PFSK-1 (cell line): ENCODE measurements around the gene PAOX.
"Not testable (repeated sequence)": the region's sequence is repeated elsewhere in the genome, so short reads cannot be mapped to it uniquely, and the experiment has no call there.

Experiments
- FOXP2 ChIP-seq: optimal IDR thresholded peaks from 2 replicates; pipeline ENCODE3; 2011; ENCODE audit warnings: borderline replicate concordance, control low read depth, inconsistent platforms; ENCODE audit not compliant: insufficient read depth; ENCODE audit errors: extremely low read length, extremely low read depth
- POLR2AphosphoS5 ChIP-seq: IDR thresholded peaks from 2 replicates; pipeline ENCODE4 v1.6.1; 2012; ENCODE audit warnings: low read depth, mild to moderate bottlenecking, control low read depth, low read length, moderate library complexity
- SIN3A ChIP-seq: IDR thresholded peaks from 2 replicates; pipeline ENCODE4 v1.6.1; 2012; ENCODE audit warnings: mild to moderate bottlenecking, low read length, moderate library complexity, borderline replicate concordance; ENCODE audit not compliant: insufficient read depth
- TAF1 ChIP-seq: IDR thresholded peaks from 2 replicates; pipeline ENCODE4 v1.6.1; 2012; ENCODE audit warnings: low read length, control low read depth, borderline replicate concordance; ENCODE audit not compliant: insufficient read depth
- TF ChIP-seq, protein P1 (sequence below), 2 experiments: IDR thresholded peaks; 2 replicates each; pipeline versions ENCODE4 v1.6.1 to v1.8.0; 2011 to 2012; ENCODE audit warnings: low read depth in 2 of 2, low read length in 2 of 2, control low read depth in 1 of 2, inconsistent platforms in 1 of 2, mild to moderate bottlenecking in 1 of 2, moderate library complexity in 1 of 2; ENCODE audit not compliant: insufficient read depth in 1 of 2

The PAOX gene

GRCh38 chr10:133424601-133425000 lies 45.5 kb downstream of the PAOX start, which contains the start of gene SPRN:
TSS of gene SPRN (minus strand) at chr10:133424625. CDS start at chr10:133423681, 944 bp downstream.
- TF ChIP-seq TAF1, POLR2AphosphoS5, FOXP2: not testable (repeated sequence)

DNA sequence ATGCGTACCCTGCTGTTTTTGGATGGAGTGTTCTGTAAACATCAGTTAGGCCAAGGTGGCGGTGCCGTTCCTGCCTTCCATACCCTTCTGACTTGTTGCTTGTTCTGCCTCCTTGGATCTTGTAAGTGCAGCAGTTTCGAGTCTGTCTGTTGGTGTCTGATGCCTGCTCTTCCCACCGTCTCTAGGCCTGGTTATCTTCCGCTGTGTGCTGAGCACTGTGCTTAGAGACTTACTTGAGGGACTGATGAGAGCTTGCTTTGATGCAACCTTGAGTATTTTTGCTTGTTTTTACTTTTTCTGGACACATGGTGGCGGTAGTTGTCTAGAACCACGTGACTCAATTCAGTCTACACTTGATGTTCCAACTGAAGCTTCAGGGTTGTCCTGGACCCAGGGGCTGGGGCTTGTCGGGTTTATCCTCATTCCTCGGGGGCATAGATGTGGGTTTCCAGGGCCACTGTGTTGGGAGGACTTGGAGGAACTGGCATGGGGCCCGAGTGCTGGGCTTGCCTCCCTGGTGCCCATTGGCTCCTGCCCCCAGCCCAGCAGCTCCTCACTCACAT lies 59.7 kb downstream of the PAOX start:
- no peak for TF ChIP-seq FOXP2
- no peak for TF ChIP-seq TAF1
- no peak for TF ChIP-seq POLR2AphosphoS5
- TF ChIP-seq SIN3A = no peak
- TF ChIP-seq, protein P1, sequence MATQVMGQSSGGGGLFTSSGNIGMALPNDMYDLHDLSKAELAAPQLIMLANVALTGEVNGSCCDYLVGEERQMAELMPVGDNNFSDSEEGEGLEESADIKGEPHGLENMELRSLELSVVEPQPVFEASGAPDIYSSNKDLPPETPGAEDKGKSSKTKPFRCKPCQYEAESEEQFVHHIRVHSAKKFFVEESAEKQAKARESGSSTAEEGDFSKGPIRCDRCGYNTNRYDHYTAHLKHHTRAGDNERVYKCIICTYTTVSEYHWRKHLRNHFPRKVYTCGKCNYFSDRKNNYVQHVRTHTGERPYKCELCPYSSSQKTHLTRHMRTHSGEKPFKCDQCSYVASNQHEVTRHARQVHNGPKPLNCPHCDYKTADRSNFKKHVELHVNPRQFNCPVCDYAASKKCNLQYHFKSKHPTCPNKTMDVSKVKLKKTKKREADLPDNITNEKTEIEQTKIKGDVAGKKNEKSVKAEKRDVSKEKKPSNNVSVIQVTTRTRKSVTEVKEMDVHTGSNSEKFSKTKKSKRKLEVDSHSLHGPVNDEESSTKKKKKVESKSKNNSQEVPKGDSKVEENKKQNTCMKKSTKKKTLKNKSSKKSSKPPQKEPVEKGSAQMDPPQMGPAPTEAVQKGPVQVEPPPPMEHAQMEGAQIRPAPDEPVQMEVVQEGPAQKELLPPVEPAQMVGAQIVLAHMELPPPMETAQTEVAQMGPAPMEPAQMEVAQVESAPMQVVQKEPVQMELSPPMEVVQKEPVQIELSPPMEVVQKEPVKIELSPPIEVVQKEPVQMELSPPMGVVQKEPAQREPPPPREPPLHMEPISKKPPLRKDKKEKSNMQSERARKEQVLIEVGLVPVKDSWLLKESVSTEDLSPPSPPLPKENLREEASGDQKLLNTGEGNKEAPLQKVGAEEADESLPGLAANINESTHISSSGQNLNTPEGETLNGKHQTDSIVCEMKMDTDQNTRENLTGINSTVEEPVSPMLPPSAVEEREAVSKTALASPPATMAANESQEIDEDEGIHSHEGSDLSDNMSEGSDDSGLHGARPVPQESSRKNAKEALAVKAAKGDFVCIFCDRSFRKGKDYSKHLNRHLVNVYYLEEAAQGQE (IDR thresholded peaks at IDR 0.05; ENCODE audit: insufficient read depth in 1 of 2, low read depth in 2 of 2, low read length in 2 of 2) = no peak

- no peak for TF ChIP-seq FOXP2
- no peak for TF ChIP-seq TAF1
- no peak for TF ChIP-seq SIN3A
- no peak for TF ChIP-seq POLR2AphosphoS5
- TF ChIP-seq, protein P1 (IDR thresholded peaks at IDR 0.05; ENCODE audit: insufficient read depth in 1 of 2, low read depth in 2 of 2, low read length in 2 of 2) = no peak
Measured at GRCh38 chr10:133439517-133440461, 60.7 kb downstream of the PAOX start.

DNA sequence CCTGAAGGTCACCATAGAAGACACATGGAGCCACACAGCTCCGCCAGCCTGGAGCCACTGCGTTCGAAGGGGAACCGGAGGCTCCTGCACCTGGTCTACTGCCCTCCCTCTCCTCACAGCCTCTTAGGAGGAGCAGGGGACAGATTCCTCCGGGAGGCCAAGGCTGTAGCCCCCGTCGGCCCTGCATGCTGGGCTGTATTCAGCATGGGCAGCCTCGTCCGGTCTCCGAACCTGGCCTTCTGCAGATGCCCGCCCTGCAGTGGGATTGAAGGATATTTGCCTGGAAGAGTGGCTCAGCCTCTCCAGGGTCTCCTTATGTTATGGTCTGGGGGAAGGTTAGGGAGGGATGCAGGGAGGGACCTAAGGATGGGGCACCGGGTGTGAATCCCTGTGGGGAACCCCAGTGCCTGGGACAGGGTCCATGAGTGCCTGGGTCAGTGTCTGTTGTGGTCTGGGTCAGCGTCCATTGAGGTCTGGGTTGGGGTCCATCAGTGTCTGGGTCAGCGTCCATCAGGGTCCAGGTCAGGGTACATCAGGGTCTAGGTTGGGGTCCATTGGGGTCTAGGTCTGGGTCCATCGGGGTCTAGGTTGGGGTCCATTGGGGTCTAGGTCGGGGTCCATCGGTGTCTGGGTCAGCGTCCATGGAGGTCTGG lies 61.7 kb downstream of the PAOX start:
- TF ChIP-seq POLR2AphosphoS5 (no peak), SIN3A (no peak), TAF1 (no peak), FOXP2 (no peak)
- TF ChIP-seq, protein P1 (IDR thresholded peaks at IDR 0.05; ENCODE audit: insufficient read depth in 1 of 2, low read depth in 2 of 2, low read length in 2 of 2) = no peak
